ENCODE measurements around the gene CBX8.

Gene CBX8

DNA sequence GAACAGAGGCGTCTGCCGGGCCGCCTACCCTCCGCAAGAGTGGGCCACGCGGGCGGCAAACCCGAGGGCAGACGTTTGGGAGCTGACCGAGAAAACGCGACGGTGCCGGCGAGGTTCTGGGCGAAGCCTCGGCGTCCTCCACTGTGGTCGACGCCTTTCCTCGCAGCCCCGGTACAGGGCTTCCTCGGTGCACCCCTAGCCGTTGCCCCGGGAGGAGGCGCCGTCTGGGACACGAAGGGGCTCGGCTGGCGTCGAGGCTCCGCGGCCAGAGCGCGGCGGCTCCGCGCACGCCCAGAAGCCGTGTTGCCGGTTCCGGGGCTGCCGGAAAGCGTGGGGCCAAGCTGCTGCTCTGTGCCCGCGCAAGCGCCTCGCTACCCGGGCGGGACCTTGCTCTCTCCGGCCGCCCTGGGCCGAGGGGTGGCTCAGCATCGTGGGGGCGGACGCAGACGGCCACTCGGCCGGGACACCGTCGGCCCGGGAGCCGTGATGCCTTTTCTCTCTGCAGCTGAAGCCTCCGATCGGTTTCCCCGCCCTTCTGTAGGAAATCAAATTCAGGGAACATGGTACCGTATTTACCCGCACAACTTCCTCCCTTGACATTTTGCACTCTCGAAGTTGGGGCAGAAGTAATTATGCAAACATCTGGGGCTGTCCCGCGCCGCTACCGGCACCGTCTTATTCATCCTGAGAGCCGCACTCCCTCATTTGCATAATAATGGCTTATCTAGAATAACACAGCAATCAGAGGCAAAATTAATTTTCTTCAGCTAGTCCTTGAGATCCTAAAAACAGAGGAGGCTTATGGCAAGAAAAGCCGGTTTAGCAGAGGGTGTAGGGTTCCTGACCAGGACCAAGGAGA, 7.3 kb upstream of the CBX8 start:
- DNase-seq = no peak

DNA sequence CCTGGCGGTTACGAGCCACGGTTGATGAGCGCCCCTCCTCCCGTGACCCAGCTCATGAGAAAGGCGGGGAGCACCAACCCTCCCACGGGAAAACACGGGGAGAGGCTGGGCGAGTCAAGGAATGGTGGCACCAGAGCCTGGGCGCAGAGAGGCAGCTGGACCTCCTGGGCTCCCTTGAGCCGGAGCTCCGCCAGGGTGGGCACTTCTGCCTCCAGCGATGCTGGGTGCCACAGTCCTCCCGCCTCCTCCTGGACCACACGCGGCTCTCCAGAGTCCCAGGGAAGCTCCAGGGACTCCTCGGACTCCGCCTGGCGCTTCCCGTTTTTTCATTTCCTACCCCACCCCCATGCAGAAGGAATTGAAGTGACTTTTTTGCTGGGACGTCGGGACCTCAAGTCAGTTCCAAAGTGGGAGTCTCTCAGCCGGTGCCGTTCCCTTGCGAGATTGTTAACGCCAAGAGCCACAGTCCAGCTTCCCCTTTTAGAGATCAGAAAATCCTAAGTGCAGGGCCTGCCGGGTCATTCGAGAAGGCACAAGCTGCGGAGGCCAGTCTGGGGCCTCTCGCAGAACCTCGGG, 6.6 kb upstream of the CBX8 start:
- DNase-seq = no peak

DNA sequence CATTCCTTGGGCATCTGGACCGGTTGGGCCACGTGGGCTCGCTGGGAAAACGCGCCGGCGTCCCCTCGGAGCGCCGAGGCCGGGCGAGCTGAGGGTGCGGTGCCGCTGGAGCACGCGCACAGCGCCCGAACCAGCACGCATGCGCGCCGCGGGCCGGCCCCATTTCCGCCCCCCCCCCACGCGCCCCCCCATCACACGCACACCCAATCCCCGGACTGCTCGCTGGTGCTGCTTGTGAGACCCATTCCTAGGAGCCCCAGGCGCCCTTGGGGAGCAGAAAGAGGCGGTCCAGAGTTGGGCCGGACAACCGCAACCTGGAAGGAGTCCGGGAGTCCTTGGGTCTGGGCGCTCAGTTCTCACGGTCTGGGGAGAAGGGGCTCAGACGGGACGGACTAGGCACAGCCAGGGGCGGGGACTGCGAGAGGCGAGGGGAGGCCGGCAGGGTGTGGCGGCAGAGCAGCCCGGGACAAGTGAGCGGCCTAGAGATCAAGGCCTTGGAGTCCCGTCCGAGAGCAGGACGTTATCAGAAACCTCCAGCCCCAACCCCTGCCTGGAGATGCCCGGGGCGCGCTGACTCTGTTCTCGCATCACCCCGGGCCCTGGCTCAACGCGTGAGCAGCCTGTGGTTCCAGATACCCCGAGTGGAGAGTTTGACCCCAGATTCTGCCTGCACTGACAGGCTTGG, 6.0 kb upstream of the CBX8 start:
- DNase-seq = no peak

GRCh38 chr17:79802039-79802735, 5.3 kb upstream of the CBX8 start:
- DNase-seq = no peak

DNA sequence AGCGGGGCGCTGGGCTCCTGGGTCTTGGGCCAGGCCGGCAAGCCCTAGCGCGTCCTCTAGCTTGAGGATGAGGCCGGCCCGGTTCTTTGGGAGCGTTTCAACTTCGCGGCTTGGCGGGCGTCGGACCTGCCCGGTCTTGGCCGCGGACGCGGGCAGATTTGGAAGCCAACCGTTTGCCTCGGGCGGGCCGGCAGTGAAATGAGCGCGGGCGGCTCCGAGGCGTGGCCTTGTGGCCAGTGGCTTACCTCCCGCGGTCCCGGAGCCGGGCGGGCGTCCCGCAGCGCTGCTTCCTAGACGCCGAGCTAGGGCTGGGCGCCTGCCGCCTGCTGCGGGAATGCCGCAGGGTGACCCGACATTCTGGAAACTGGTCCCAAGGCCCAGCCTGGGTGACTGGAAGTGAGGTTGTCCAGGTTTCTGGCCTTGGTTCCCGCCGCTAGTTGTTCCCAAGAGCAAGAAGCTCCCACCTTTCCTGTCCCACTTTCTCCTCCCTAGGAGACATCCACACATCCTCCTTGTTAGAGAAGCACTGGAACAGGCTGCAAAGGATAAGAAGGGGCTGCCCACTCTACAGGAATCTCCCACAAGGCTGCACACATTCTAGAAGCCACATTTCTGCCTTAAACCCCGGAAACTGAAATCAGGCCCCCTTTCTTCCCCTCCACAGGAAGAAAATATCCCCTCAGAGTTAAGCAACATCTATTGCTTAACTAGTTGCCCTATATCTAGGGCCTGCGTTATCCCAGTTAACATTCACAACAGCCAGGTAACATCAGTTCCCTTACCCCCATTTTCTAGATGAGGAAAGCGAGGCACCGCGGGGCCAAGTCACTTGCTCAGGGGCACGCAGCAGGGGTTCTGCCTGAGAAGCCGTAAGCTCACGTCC, 4.5 kb upstream of the CBX8 start:
- DNase-seq = no peak

- DNase-seq = peak; percentile 67
Observed at GRCh38 chr17:79800325-79801155, 3.7 kb upstream of the CBX8 start.

GRCh38 chr17:79799538-79800324, 2.9 kb upstream of the CBX8 start:
- no peak for DNase-seq

- DNase-seq = no peak
Observed at GRCh38 chr17:79799174-79799537, 2.3 kb upstream of the CBX8 start.

DNA sequence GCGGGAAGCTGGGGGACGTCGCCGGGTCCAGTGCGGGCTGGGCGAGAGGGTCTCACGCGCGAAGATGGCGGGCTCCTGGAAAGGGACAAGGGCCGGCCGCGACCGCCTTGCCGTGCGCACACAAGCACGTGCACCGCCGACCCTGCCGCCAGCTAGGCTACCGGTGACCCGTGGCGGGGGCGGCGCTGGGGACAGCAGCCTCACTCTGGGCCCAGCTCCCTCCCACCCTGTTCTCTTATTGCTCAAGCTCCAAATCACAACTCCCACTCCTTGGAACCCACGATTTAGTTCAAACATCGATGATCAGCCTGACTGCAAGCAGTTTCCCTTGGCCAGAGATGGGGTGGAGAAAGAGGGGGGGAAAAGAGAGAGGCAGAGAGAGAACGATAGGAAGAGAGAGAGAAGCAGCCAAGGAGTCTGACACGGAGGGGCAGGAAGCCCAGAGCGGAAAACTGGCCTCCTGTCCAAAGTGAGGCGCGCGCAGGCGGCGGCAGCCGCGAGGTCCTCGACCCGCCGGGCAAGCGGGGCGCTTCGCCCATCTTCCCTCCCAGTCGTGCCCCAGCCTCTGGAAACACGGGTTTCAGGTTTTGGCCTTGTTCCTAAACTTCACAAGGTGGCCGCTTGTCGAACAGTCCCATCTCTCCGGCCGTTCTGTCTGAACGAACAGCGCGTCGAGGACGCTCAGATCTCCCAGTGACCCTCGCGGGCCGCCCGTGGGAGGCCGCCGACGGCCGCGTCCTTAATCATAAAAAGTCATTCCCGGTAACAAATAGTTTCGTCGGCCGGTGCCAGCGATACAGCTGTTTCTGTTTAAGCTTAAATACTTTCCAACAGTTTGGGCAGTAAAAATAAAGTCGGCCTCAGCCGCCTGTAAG, 1.7 kb upstream of the CBX8 start:
- no peak for DNase-seq

DNA sequence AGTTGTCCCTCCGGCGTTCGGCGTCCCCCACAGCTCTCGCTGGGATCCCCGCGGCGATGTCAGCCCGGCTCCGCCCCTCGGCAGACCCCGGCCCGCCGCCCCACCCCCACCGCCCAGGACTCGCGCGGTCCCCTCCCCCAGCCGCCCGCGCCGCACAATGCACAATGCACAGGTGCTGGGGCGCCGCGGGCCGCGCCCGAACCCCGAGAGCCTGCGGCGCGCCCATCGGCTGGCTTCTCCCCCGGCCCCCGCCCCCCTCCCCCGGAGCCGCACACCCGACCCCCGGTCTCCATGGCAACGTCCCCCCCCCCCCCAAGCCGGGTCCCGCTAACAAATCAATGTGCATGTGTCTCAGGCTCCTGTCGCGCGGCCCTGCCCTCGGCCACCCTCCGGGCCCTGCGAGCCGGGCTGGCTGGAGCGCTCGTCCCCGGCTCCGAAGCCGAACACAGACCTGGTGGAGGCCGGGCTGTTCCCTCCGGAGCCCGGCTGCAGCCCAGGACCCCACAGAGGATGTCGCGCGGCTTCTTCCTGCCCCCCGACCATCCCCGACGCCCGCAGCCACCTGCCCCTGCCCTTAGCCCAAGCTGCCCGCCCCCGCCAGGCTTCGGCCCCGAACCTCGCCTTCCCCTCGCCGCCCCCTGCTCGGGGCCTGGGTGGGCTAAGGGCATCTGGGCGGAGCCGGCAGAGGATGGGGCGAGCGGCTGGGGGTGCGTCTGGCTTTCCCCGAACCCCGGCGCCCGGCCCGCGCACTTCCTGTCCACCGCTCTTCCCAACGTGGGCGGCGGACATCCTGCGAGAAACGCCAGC, 818 bp upstream of the CBX8 start:
- no peak for DNase-seq

DNA sequence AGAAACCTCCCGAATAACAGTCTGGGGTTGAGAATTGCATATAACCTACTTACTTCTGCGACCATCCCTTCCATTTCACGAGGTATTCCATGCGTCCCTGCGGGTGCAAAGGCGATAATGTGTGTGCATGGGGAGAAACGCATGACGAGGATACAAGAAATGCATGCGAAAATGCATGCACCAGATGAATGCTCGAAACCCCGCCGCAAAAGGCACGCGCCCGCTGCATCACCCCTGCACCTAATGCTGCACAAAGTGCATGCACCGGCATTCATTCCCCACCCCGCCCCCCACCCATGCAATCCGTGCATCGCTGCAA, 474 bp downstream of the CBX8 start:
- DNase-seq = no peak

DNA sequence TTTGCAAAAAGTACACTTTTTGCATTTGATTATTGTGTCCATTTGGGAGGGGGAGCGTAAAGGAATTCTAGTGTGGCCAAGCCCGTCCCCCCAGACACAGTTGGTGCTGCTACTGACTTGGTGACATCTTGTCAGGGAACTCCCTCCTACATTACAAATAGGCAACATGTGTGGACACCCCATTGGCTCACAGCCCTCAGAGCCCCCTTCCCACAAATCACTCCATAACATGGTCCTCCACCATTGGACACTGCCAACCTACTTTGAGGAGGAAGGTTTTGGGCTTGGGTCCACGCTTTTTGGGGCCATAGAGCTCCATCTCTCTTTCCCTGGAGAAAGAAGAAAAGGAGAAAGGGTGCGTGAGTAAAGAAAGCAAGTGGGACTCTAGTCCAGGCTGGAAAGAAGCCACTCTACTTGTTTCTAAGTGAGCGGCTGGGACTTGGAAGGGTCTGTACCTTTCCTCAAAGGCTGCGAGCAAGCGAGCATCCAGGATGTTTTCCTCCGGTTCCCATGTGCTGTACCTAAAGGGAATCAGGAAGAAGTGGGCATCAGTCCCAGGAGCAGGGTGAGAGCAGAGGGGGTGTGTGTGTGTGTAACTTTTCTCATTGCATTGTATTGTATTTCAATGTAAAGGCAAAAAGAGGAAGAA, 958 bp downstream of the CBX8 start:
- no peak for DNase-seq

DNA sequence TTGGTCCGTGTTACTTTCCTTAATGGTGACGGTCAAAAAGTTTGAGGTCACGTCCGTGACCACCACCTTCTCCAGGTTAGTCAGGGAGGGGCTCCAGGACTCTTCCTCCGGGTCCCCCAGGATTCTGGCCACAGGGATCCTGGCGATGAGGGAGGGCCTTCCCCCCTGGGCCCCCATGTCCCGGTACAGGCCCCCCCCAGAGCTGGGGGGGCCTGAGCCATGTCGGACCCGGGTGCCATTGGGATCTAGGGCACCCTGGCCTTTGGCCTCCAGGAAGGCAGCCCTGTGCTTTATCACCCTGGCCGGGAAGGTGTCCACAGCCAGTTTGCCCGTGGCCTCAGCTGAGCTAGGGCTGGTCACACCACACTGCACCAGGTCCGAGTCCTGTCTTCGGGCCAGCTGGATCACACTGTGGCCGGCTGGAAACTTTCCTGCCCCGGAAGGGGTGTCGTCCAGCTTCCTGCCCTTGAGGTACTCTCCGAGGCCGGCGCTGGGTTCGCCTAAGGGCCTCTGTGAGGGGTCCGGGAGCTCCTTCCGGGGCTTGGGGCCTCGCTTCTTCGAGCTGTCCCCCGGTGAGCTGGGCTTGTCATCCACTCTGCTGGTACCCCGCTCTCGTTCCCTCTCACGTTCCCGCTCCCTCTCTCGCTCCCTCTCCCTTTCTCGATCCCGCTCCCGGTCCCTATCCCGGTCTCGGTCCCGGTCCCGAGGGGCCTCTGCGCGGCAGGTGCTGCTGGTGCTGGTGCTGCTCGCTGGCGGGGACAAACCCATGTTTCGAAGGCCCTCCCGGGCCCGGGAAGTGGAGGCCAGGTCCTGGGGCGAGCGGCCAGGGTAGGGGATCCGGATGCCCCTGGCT, 2.0 kb downstream of the CBX8 start:
- DNase-seq = no peak

DNA sequence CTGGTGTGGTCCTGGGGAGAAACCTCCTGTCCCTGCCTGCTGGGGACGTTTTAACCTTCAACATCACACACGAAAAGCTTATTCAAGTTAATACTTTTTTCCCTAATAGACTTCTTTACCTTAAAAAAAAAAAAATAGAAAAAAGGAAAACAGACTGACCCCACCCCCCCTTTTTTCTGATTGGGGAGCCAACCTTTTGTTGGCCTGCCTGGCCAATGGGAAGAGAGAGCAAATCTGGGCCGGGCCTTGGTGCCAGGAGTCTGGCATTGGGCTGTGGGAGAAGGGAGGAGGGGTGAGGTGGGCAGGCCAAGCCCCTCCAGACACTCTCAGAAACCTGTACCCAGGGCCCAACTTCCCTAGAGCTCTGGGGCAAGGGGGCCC, 3.0 kb downstream of the CBX8 start:
- DNase-seq = no peak

DNA sequence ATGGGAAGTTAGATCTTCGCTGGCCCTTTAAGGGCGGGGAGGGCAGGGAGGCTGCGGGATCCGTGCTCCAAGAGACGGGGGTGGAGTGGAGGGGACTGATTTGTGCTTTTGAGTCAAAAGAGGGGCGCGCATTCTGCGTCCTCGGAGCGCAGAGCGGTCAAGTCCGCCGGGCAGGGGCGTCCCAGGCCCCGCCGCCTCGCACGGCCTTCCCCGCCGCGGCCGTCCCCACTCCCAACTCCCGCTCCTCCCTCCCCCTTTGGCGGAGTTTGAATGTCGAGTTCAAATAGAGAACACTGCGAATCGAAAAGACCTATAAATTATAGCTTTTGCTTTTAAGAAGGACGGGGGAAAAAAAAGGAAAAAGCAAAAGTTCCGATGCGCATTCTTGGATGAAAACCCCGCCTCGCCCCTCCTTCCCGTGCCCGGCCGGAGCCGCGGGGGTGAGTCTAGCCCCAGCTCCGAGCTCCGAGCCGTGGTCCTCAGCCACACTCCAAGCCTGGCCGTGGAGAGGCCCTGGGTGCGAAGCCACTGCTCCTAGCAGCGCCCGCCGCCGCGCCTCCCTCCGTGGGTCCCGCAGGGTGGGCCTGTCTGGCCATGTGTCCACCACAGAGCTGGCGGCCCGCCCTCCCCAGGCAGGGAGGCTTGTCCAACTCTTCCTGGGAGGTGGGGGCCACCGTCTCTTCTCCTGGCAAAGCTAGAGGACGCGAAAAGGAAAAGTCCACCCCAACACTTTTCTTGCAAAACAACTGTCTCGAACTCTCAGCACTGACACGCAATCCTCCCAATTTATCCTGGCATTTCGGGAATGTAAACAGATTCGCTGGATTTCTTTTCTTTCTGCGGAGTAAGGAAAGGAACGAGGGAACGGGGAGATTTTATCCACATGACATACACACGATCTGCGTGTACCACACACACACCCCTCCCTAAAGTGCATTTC, 3.6 kb downstream of the CBX8 start:
- DNase-seq = no peak

DNA sequence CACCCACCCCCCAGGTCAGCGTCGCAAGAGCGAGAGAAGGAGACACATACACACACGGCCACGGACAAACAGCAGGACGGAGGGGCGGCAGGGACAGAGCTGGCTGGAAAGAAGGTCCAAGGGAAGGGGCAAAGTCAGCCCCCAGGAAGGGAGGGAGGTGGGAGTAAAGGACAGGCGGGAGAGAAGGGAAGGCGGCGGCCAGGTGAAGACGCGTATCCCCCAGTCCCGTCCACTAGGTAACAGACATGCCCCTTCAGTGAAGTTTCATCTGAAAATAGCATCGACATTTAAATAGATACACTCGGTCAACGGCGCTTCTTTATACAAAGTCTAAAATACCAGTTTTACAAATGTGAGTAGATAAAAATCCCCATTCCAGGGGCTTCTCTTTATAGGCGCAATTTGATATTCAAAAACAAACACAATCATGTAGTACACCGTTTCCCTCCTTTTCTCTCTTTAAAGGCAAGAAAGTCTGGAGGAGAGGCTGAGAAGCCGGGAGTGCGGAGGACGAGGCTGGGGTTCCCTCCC, 4.5 kb downstream of the CBX8 start:
- no peak for DNase-seq
